NCI-H1092 (cell line): ENCODE results near the gene PRKAG2.
A peak's percentile ranks its signal among the peaks of the same experiment; 100 is the strongest.
"Not testable (repeated sequence)": the region's sequence is repeated elsewhere in the genome, so short reads cannot be mapped to it uniquely, and the experiment has no call there.

Source experiments
- DNase-seq: peaks from one replicate; lab custom pipeline; 2025; lab: John Stamatoyannopoulos, UW

PRKAG2 gene

GRCh38 chr7:151876899-151877777, at the start of gene PRKAG2:
Gene PRKAG2, minus strand, starts transcription at chr7:151877115. Its CDS starts 495 bp downstream, at chr7:151876620.
- DNase-seq = peak; percentile 57

GRCh38 chr7:151926336-151926712, 49.4 kb upstream of the PRKAG2 start:
- DNase-seq = no peak

GRCh38 chr7:151925446-151926335, 48.8 kb upstream of the PRKAG2 start:
- peak; percentile 65 for DNase-seq

- DNase-seq = no peak
These were observed 47.6 kb upstream of the PRKAG2 start for GRCh38 chr7:151924508-151924907.

- DNase-seq = no peak
These were observed 47.1 kb upstream of the PRKAG2 start for GRCh38 chr7:151924001-151924400.

GRCh38 chr7:151923097-151923876, 46.4 kb upstream of the PRKAG2 start:
- DNase-seq = no peak

GRCh38 chr7:151921451-151921850, 44.5 kb upstream of the PRKAG2 start:
- DNase-seq = no peak

- DNase-seq = no peak
These were observed 43.6 kb upstream of the PRKAG2 start for GRCh38 chr7:151920488-151920887.

GRCh38 chr7:151919595-151919994, 42.7 kb upstream of the PRKAG2 start:
- no peak for DNase-seq

GRCh38 chr7:151918510-151918843, 41.6 kb upstream of the PRKAG2 start:
- no peak for DNase-seq

- no peak for DNase-seq
These were observed 41.0 kb upstream of the PRKAG2 start for GRCh38 chr7:151917791-151918509.

- DNase-seq = no peak
These were observed 37.1 kb upstream of the PRKAG2 start for GRCh38 chr7:151914051-151914450.

- DNase-seq = not testable (repeated sequence)
These were observed 33.7 kb upstream of the PRKAG2 start for GRCh38 chr7:151910655-151911054.

GRCh38 chr7:151907115-151907514, 30.2 kb upstream of the PRKAG2 start:
- DNase-seq = not testable (repeated sequence)

- DNase-seq = no peak
These were observed 28.9 kb upstream of the PRKAG2 start for GRCh38 chr7:151905766-151906165.

- DNase-seq = no peak
These were observed 28.4 kb upstream of the PRKAG2 start for GRCh38 chr7:151905353-151905752.

- DNase-seq = no peak
These were observed 27.4 kb upstream of the PRKAG2 start for GRCh38 chr7:151904270-151904669.

GRCh38 chr7:151903249-151904032, 26.5 kb upstream of the PRKAG2 start:
- no peak for DNase-seq

GRCh38 chr7:151902311-151902710, 25.4 kb upstream of the PRKAG2 start:
- DNase-seq = no peak

- no peak for DNase-seq
These were observed 24.9 kb upstream of the PRKAG2 start for GRCh38 chr7:151901828-151902227.
